Measurements from ENCODE around the gene MEG3.
A peak's percentile ranks its signal among the peaks of the same experiment; 100 is the strongest.

MEG3 gene

GRCh38 chr14:100825713-100826331 is at the start of gene MEG3:
Gene MEG3 (plus strand): TSS chr14:100826118.
- Histone ChIP-seq H3K27ac (peak within 1 kb of the TSS in 13 of 21 experiments; percentile 35 to 86 (median 68)), H3K4me3 (peak within 1 kb of the TSS; percentile 9 to 31 (median 18))

GRCh38 chr14:100776681-100777365 is 49.1 kb upstream of the MEG3 start:
- Histone ChIP-seq H3K27ac (no peak overlapping the region), H3K4me3 (no peak overlapping the region)

DNA sequence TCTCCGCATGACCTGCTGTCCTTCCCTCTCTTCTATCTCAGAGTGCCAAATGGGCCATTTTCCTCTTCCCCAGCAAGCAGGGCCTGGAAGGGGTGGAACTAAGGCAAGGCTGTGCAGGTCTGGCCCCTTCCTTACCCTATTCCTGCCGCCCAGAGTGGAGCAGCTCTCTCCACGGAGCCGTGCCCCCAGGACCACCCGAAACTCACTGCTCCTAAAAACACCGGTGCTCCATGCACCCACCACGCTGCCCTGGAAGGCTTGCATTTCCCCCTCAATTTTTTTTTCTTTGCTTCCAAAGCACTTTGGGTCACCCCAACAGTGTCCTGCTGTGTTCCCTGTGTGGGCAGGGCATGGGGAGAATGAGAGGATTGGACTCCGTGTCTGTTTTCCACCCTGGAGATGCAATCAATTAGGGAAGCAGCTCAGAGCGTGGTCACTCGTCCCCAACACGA is 48.5 kb upstream of the MEG3 start:
- no peak overlapping the region for H3K27ac ChIP-seq

DNA sequence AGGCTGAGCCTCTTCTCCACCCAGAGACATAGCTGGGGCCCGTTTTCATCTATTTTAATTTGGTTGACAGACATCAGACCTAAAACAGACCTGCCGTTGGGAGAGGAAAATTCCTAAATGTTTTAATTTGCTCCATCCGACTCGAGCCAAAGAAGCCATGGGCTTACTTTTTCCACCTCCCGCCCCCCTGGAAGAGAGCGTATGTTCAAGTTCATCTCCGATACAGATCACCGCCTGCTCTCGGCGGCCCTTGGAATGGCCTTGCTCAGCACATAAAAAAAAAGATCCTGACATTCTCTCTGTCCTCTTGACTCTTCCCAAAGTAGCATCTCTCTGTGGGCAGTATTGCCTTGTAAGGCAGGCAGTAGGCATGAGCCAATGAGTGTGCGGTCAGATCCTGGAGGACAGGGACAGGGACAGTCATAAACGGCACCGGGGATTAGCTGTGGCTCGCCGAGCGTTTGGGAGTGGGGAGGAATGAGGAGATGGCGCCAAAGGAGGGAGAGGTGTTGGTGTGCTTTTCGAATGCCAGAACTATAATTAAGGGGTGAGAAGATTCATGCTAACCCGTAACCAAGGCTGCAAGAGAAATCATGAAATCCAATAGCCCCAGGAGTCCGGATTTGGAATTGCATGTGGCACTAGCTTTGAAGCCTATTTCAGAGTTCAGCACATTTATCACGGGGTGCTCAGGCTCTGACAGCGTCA is 47.9 kb upstream of the MEG3 start:
- no peak overlapping the region for H3K27ac ChIP-seq

More for the DNA sequence above, 48.5 kb upstream of the MEG3 start:
- no peak overlapping the region for H3K4me3 ChIP-seq

DNA sequence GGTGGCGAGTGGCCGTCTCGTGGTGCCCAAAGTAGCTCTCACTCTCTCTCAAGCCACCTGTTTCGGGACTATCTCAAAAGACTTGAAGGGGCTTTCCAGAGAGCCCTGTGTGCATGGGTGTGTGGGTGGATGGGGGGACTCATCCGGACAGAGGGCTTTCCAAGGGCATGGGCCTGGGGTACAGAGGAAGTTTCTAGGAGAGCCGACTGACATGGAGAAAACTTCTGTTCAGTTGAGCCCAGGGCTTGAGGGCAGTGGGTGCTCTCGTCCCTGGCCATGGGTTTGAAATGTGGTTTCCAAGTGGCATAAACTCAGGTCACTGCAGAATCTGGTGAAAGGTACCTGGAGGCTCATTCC is 47.4 kb upstream of the MEG3 start:
- H3K27ac ChIP-seq, result no peak overlapping the region
- no peak overlapping the region for H3K4me3 ChIP-seq

More for the DNA sequence above, 47.9 kb upstream of the MEG3 start:
- no peak overlapping the region for H3K4me3 ChIP-seq

- H3K4me3 ChIP-seq, result no peak overlapping the region
- no peak overlapping the region for H3K27ac ChIP-seq
Observed at GRCh38 chr14:100778951-100779690, 46.8 kb upstream of the MEG3 start.

GRCh38 chr14:100779691-100780080 is 46.2 kb upstream of the MEG3 start:
- H3K27ac ChIP-seq, result no peak overlapping the region
- H3K4me3 ChIP-seq, result no peak overlapping the region

GRCh38 chr14:100780246-100780645 is 45.7 kb upstream of the MEG3 start:
- no peak overlapping the region for H3K4me3 ChIP-seq

DNA sequence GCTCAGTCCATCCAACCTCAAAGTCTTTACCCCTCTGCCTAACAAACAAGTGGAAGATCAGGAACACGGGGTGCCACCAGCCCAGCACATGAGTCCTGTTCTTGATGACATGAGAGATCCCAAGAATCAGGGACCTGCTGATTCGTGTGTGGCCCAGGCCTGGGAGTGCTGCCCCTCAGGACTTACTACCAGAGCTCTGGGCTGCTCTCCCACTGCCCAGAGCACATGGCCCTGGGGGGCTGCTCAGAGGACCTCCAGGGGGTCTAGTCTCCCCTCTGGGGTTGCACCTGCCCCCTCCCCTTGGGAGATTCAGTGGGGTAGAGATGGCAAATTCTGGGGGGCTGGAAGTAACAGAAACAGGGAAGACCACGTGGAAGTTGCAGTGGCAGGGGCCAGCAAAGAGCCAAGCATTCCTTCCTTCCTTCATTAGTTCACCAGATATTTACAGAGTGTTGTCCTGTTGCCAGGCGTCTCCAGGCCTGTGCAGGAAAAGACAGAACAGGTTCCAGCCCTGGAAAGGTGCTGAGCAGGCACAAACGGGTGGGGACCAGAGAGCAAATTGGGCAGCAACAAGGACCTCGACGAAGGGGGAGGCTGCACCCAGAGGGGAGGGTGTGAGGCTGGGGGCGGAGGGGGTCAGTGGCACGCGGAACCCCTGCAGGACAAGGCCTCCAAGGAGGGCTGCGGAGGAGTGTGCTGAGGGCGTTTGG is 45.1 kb upstream of the MEG3 start:
- no peak overlapping the region for H3K4me3 ChIP-seq
- no peak overlapping the region for H3K27ac ChIP-seq

More at GRCh38 chr14:100780246-100780645, 45.7 kb upstream of the MEG3 start:
- no peak overlapping the region for H3K27ac ChIP-seq

DNA sequence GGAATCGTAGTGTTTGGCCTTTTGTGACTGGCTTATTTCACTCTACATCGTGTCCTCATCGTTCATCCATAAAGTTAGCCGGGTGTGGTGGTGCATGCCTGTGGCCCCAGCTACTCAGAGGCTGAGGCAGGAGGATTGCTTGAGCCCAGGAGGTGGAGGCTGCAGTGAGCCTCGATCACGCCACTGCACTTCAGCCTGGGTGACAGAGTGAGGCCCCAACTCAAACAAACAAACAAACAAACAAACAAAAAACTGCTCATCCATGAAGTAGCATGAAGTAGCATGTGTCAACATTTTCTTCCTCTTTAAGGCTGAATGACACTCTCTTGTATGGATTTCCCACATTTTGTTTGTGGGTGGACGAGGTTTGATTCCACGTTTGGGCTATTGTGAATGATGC is 44.0 kb upstream of the MEG3 start:
- no peak overlapping the region for H3K4me3 ChIP-seq
- H3K27ac ChIP-seq, result no peak overlapping the region

- H3K27ac ChIP-seq, result no peak overlapping the region
- H3K4me3 ChIP-seq, result no peak overlapping the region
Observed at GRCh38 chr14:100782516-100783320, 43.2 kb upstream of the MEG3 start.

DNA sequence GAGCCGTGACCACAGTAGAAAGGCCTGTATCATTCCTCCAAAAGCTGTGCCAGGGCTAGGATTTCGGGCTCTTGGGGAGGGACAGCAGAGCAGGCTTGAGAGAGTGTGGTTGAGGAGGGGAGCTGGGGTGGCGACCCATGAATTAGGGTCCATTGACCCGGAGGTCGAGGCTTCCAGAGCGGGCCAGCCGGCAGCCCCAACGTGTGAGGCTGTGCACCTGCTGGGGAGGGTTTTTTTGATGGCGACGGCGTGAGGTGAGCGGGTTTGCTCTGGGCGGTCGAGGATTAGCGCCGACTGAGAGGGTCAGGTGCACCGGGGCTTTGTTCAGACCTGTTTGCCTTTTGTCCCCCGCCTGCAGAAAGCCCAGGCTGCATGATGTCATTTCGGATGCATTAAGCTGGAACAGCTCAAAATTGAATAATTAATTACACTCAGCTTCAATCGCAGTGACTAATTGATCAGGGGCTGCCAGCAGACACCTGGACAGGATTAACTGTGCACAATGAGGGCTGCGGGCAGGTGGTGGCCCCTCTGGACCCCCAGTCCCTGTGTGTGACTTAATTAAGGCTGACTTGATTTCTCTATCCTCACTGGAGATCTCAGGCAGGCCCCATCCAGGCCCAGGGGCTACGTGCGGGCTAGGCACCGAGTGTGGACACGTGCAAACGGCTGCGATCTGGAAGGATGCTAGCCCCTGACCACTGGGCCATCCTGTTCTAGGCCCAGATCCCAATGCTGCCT is 42.1 kb upstream of the MEG3 start:
- Histone ChIP-seq H3K4me3 (no peak overlapping the region), H3K27ac (no peak overlapping the region)

DNA sequence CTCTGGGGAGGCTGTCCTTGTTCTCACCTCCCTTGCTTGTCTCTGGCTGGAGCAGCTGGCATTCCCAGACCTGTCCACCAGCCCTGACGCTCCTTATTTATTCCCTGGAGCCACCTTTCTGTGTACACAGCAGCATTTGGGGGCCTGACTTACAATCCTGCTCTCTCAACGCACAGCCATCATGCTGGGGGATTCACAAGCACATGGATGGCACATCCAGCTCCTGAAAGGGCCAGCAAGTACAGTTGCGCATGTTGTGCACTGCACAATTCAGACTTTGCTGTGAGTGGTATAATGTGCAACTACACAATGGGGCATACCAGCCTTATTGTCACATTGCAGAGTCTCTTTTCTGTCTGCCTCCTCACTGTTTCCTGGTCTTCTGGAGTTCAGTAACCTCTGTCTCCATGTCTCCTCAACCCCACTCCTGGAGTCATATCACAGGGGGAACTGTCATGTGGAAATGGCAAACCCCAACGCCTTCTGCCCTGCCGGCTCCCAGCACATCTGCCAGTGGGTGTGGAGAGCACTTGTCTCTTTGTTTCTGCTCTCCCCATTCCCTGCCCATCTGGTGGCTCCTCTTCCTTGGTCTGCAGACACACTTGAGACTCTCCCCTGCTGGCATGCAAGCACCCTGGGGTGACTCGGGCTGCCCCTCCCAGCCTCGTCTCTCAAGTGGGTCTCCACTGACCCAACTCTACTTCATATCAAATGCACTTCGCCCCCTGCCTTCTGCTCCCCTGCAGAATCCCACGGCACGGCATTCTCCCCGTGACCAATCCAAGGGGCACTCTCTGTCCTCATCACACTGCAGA is 41.2 kb upstream of the MEG3 start:
- Histone ChIP-seq H3K27ac (no peak overlapping the region), H3K4me3 (no peak overlapping the region)

DNA sequence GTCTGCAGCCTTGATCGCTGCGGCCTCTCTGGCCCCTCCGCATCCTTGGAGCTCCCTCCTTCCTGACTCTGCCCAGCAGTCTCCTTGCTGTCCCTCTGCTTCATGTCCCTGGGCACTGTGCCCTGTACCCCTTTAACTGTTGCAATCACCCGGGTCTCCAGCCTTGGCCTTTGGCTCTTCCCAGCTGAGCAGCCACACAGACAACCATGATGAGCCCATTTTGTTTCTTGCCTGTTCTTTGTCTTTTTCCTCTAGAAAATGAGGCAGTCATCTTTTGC is 40.6 kb upstream of the MEG3 start:
- H3K27ac ChIP-seq, result no peak overlapping the region
- no peak overlapping the region for H3K4me3 ChIP-seq

DNA sequence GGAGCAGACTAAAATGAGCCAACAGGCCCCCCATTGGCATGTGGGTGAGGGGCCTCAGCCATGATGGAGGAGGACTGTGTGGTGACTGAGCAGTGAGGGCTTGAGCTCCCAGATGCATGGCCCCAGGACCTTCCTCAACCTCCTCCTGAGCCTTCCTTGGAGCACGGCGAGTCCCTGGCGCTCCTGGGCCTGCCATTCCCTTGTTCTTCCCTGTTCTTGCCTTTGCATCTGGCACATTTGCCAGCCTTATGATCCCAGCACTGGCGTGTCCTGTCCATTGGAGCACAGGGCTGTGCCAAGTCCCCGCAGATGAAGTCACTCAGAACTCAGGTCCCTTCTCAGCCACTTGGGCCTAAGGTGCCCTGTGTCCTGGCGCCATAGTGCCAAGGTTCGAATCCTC is 40.3 kb upstream of the MEG3 start:
- no peak overlapping the region for H3K27ac ChIP-seq
- H3K4me3 ChIP-seq, result no peak overlapping the region

- H3K4me3 ChIP-seq, result no peak overlapping the region
Observed at GRCh38 chr14:100786131-100786530, 39.8 kb upstream of the MEG3 start.

DNA sequence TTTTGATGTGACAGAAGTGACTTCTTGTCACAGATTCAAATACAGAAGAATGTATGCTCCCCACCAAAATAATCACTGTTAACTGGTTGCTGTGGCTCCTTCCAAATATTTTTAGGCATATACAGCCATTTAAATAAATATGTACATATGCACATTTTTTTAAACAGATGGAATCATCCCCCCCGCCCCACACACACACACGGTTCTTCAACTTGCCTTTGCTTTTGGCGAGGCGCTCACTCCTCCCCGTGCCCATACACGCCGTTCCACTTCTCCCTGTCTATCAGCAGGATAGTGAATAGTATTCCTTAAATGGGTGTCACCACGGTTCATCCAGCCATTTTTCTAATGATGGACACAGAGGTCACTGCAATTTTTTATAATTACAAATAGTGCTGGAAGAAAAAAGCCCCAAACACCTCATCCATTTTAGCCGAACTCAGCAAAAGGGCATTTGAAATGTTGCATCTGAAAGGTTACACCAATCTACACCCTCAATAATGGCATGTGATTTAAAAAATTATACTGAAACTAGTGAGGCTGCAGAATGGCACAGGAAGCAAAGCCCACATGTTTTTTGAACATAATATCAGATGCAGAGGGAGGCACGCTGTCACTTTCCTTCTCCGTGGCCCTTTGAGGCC is 39.2 kb upstream of the MEG3 start:
- H3K27ac ChIP-seq, result no peak overlapping the region
- H3K4me3 ChIP-seq, result no peak overlapping the region

More at GRCh38 chr14:100786131-100786530, 39.8 kb upstream of the MEG3 start:
- no peak overlapping the region for H3K27ac ChIP-seq
